H1 (cell line): ENCODE measurements around the gene NDUFB4.

Source experiments
- CTCF ChIP-seq, 3 experiments: IDR thresholded peaks; 1 replicate in 2 of 3; 2 replicates in 1 of 3; pipeline versions ENCODE4 v1.5.1 to v1.6.1; 2011; ENCODE audit warnings: low read length in 3 of 3, mild to moderate bottlenecking in 3 of 3, inconsistent platforms in 2 of 3, low read depth in 1 of 3, moderate library complexity in 1 of 3; ENCODE audit not compliant: insufficient read depth in 1 of 3; ENCODE audit errors: control extremely low read depth in 1 of 3
- MAX ChIP-seq: IDR thresholded peaks from 2 replicates; pipeline ENCODE4 v1.6.1; 2012; ENCODE audit warnings: inconsistent platforms

GRCh38 chr3:120569222-120570057 is 26.7 kb upstream of the NDUFB4 start:
- no peak for TF ChIP-seq MAX
- no peak for TF ChIP-seq CTCF (IDR thresholded peaks at IDR 0.05; ENCODE audit: control extremely low read depth in 1 of 3, insufficient read depth in 1 of 3, low read depth in 1 of 3, low read length in 3 of 3)
